ENCODE measurements around the gene WWOX.

Gene WWOX

GRCh38 chr16:78720416-78720815 lies 621.0 kb downstream of the WWOX start:
- no peak for TF ChIP-seq ZNF565 (CRISPR knock-in tag; conservative IDR thresholded peaks at IDR 0.05; ENCODE audit: low read depth)
- ATAC-seq, result no peak

GRCh38 chr16:78727536-78727935 lies 628.1 kb downstream of the WWOX start:
- ATAC-seq, result no peak

GRCh38 chr16:78729687-78730086 lies 630.2 kb downstream of the WWOX start:
- no peak for ATAC-seq
- no peak for TF ChIP-seq BACH2 (CRISPR knock-in tag; IDR thresholded peaks at IDR 0.05; ENCODE audit: borderline replicate concordance)
- TF ChIP-seq CREB5 (CRISPR knock-in tag; IDR thresholded peaks at IDR 0.05; ENCODE audit: low read depth), result no peak
- TF ChIP-seq ZNF8 (CRISPR knock-in tag; IDR thresholded peaks at IDR 0.05), result no peak
- no peak for TF ChIP-seq PATZ1 (CRISPR knock-in tag; IDR thresholded peaks at IDR 0.05; ENCODE audit: borderline replicate concordance)
- TF ChIP-seq ZNF70 (CRISPR knock-in tag; IDR thresholded peaks at IDR 0.05), result no peak
- TF ChIP-seq TCF4 (CRISPR knock-in tag; IDR thresholded peaks at IDR 0.05; ENCODE audit: borderline replicate concordance), result no peak
- no peak for TF ChIP-seq ESRRG (CRISPR knock-in tag; IDR thresholded peaks at IDR 0.05)
- no peak for TF ChIP-seq CSRNP3 (CRISPR knock-in tag; IDR thresholded peaks at IDR 0.05)
- TF ChIP-seq TOX (CRISPR knock-in tag; IDR thresholded peaks at IDR 0.05; ENCODE audit: borderline replicate concordance), result no peak
- no peak for TF ChIP-seq OSR1 (CRISPR knock-in tag; IDR thresholded peaks at IDR 0.05)
- TF ChIP-seq SNAI2 (CRISPR knock-in tag; IDR thresholded peaks at IDR 0.05), result no peak
- TF ChIP-seq PPARA (CRISPR knock-in tag; IDR thresholded peaks at IDR 0.05; ENCODE audit: borderline replicate concordance), result no peak
- no peak for TF ChIP-seq RARB (CRISPR knock-in tag; IDR thresholded peaks at IDR 0.05)

More at GRCh38 chr16:78727536-78727935, 628.1 kb downstream of the WWOX start:
- no peak for TF ChIP-seq ESRRG (CRISPR knock-in tag; IDR thresholded peaks at IDR 0.05)
- TF ChIP-seq CSDC2 (CRISPR knock-in tag; IDR thresholded peaks at IDR 0.05), result no peak
- no peak for TF ChIP-seq ISL1 (CRISPR knock-in tag; IDR thresholded peaks at IDR 0.05)
- TF ChIP-seq ZFP30 (CRISPR knock-in tag; IDR thresholded peaks at IDR 0.05), result no peak
- no peak for TF ChIP-seq ZFP3 (CRISPR knock-in tag; IDR thresholded peaks at IDR 0.05)
- TF ChIP-seq CSRNP3 (CRISPR knock-in tag; IDR thresholded peaks at IDR 0.05), result no peak
- TF ChIP-seq PPARA (CRISPR knock-in tag; IDR thresholded peaks at IDR 0.05; ENCODE audit: borderline replicate concordance), result no peak
- no peak for TF ChIP-seq TCF4 (CRISPR knock-in tag; IDR thresholded peaks at IDR 0.05; ENCODE audit: borderline replicate concordance)
- no peak for TF ChIP-seq ARNTL (CRISPR knock-in tag; IDR thresholded peaks at IDR 0.05; ENCODE audit: borderline replicate concordance, low read depth)
- TF ChIP-seq CREB5 (CRISPR knock-in tag; IDR thresholded peaks at IDR 0.05; ENCODE audit: low read depth), result no peak
- no peak for TF ChIP-seq ZC3H10 (CRISPR knock-in tag; IDR thresholded peaks at IDR 0.05)
- no peak for TF ChIP-seq SNAI2 (CRISPR knock-in tag; IDR thresholded peaks at IDR 0.05)
- no peak for TF ChIP-seq OSR1 (CRISPR knock-in tag; IDR thresholded peaks at IDR 0.05)
- TF ChIP-seq GLIS3 (CRISPR knock-in tag; IDR thresholded peaks at IDR 0.05), result no peak
- no peak for TF ChIP-seq TOX (CRISPR knock-in tag; IDR thresholded peaks at IDR 0.05; ENCODE audit: borderline replicate concordance)
- no peak for TF ChIP-seq POU6F1 (CRISPR knock-in tag; IDR thresholded peaks at IDR 0.05; ENCODE audit: borderline replicate concordance, low read depth)
- no peak for TF ChIP-seq ZNF70 (CRISPR knock-in tag; IDR thresholded peaks at IDR 0.05)
- no peak for TF ChIP-seq BACH2 (CRISPR knock-in tag; IDR thresholded peaks at IDR 0.05; ENCODE audit: borderline replicate concordance)
- no peak for TF ChIP-seq PATZ1 (CRISPR knock-in tag; IDR thresholded peaks at IDR 0.05; ENCODE audit: borderline replicate concordance)

Measured in SK-N-SH treated with all-trans-retinoic acid at 6 μM for 48 hours (cell line).